ENCODE results near the gene ALKBH5. TPM values are rescaled to one million over a fixed set of nuclear protein-coding genes. Genes with fewer than 3 reads are reported as not detected.
A peak's percentile ranks its signal among the peaks of the same experiment; 100 is the strongest.

Gene ALKBH5
- total RNA-seq, 1 experiment from 2014 or later = 97.8 TPM

DNA sequence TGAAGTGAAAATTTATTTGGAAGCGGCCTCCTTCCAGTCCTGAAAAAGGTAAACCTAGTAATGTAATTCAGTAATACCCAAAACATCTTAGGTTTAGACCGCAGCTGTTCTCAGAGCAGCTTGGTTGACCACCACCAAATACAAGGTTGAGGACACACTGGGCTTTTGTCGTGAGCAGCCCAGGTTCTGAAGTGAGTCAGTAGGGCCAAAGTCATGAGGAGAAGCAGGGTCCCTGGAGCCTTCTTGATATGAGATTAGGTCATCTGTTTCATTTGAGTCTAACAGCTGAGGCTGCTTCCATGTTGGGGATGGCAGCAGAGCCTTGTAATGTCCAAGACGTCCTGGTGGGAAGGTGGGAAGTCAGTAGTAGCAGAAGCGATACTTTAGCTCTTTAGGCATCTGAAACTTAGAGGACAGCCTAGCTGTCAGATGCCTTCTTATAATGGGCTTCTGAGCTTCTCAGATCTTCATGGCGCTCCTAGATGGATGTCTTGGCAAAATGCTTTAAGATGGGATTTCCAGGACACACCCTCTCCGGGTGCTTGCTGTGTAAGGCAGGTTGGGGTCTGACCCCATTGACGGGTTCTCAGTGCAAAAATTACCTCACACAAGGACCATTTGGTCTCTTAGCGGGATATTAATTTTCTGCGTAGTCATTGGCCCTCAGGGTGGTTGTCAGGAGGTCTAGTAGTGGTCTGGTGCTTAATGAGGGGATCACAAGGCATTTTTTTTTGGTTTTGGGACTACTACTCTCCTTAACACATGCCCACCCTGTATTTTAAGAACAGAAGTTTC, 2.4 kb downstream of the ALKBH5 start:
- Histone ChIP-seq H3K9me3 (ENCODE audit: control insufficient read depth in 1 of 2, insufficient read depth in 1 of 2, low read depth in 1 of 2, low read length in 2 of 2) (no peaks in the 10 kb centered on the region), H3K27ac (ENCODE audit: low read depth, low read length) (no peak overlapping the region), H4K20me1 (ENCODE audit: insufficient read depth) (peaks cover 6% of the 10 kb centered on the region; the same call in 1 of the 2 replicates), H2AFZ (ENCODE audit: low read depth, low read length, poor library complexity, severe bottlenecking) (no peak overlapping the region), H3K9me2 (ENCODE audit: insufficient read depth) (no peaks in the 10 kb centered on the region), H3K27me3 (ENCODE audit: insufficient read depth, low read length) (no peaks in the 10 kb centered on the region), H3K79me2 (ENCODE audit: insufficient read depth, low read length) (peaks cover 69% of the 10 kb centered on the region), H3K9ac (ENCODE audit: low read length) (no peak overlapping the region; the same call in 1 of the 2 replicates), H3K4me3 (replicated peaks in 1 of 2; ENCODE audit: low read depth in 1 of 2, low read length in 2 of 2) (no peak overlapping the region), H3K4me2 (ENCODE audit: low read length) (peak overlapping the region; percentile 94), H3K4me1 (ENCODE audit: control insufficient read depth in 1 of 2, insufficient read depth in 2 of 2, low read length in 2 of 2) (peaks cover 18 to 39% of the 10 kb centered on the region in 2 experiments), H3K36me3 (ENCODE audit: control insufficient read depth in 1 of 2, insufficient read depth in 2 of 2, low read length in 2 of 2) (peaks cover 20 to 30% of the 10 kb centered on the region in 2 experiments; a peak in 3 of 4 replicates)
- intact Hi-C loops (cut with micrococcal nuclease) = no loop called here
- ChIA-PET RAD21 (ENCODE audit: low non-redundant PET in 1 of 2, low total read pairs in 2 of 2, uncharacterized antibody in 2 of 2, unreplicated experiment in 2 of 2) (no interaction called here), POLR2A (no interaction called here), CTCF (no interaction called here)
- ATAC-seq (no peak), DNase-seq (ENCODE audit: low read depth, low spot score) (no peak)
- BruUV-seq (replicated peaks) = no TSS peak
- no peak for TF ChIP-seq EGR1 (IDR thresholded peaks at IDR 0.05; ENCODE audit: low read depth)
- no peak for TF ChIP-seq POLR2A (IDR thresholded peaks at IDR 0.05; ENCODE audit: borderline replicate concordance, extremely low read depth, insufficient read depth, insufficient read length)

DNA sequence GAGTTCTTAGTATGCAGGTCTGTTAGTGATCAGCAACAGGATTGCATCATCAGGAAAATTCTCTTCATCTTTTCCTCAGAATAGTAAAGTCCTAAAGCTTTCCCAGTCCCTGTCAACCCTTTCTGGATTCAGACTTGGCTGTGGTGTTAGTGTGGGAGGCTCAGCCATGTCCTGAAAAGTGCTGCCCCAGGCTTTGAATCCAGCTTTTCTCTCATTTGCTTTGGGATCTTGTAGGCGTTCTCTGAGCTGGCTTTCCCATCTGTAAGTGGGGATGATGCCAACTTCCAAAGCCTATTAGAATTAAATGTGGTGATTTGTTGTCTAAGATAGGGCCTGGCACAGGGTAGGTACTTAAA, 3.0 kb downstream of the ALKBH5 start:
- intact Hi-C loops (cut with micrococcal nuclease) = no loop called here
- RAD21 ChIA-PET (ENCODE audit: low non-redundant PET in 1 of 2, low total read pairs in 2 of 2, uncharacterized antibody in 2 of 2, unreplicated experiment in 2 of 2) = no interaction called here
- H4K20me1 ChIP-seq (ENCODE audit: insufficient read depth) = peaks cover 8% of the 10 kb centered on the region; the same call in 1 of the 2 replicates
- no peak overlapping the region for H3K27ac ChIP-seq (ENCODE audit: low read depth, low read length)
- CTCF ChIA-PET = no interaction called here
- H3K36me3 ChIP-seq (ENCODE audit: control insufficient read depth in 1 of 2, insufficient read depth in 2 of 2, low read length in 2 of 2) = peaks cover 22 to 34% of the 10 kb centered on the region in 2 experiments; a peak in 3 of 4 replicates
- H3K27me3 ChIP-seq (ENCODE audit: insufficient read depth, low read length) = no peaks in the 10 kb centered on the region
- TF ChIP-seq POLR2AphosphoS5 (IDR thresholded peaks at IDR 0.05; ENCODE audit: low read depth, low read length) (no peak), ZFX (IDR thresholded peaks at IDR 0.05) (no peak), CBX3 (IDR thresholded peaks at IDR 0.05; ENCODE audit: low read depth) (no peak), SIN3A (IDR thresholded peaks at IDR 0.05; ENCODE audit: low read depth) (no peak), RAD21 (IDR thresholded peaks at IDR 0.05; ENCODE audit: low read depth) (no peak), SRF (IDR thresholded peaks at IDR 0.05; ENCODE audit: low read depth) (no peak), ZNF274 (IDR thresholded peaks at IDR 0.05; ENCODE audit: low read depth, low read length) (no peak), SP1 (IDR thresholded peaks at IDR 0.05; ENCODE audit: low read depth) (no peak)
- TF ChIP-seq, protein P1, sequence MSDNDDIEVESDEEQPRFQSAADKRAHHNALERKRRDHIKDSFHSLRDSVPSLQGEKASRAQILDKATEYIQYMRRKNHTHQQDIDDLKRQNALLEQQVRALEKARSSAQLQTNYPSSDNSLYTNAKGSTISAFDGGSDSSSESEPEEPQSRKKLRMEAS (IDR thresholded peaks at IDR 0.05) = no peak
- POLR2A ChIA-PET = no interaction called here
- no peak overlapping the region for H3K4me3 ChIP-seq (replicated peaks in 1 of 2; ENCODE audit: low read depth in 1 of 2, low read length in 2 of 2)
- peaks cover 18 to 36% of the 10 kb centered on the region in 2 experiments for H3K4me1 ChIP-seq (ENCODE audit: control insufficient read depth in 1 of 2, insufficient read depth in 2 of 2, low read length in 2 of 2)
- peaks cover 75% of the 10 kb centered on the region for H3K79me2 ChIP-seq (ENCODE audit: insufficient read depth, low read length)
- H3K4me2 ChIP-seq (ENCODE audit: low read length) = peak overlapping the region; percentile 94; the same call in 1 of the 2 replicates
- no peaks in the 10 kb centered on the region for H3K9me3 ChIP-seq (ENCODE audit: control insufficient read depth in 1 of 2, insufficient read depth in 1 of 2, low read depth in 1 of 2, low read length in 2 of 2)
- no peak for ATAC-seq
- no TSS peak for BruUV-seq (replicated peaks)
- H2AFZ ChIP-seq (ENCODE audit: low read depth, low read length, poor library complexity, severe bottlenecking) = no peak overlapping the region
- no peak for DNase-seq (ENCODE audit: low read depth, low spot score)
- H3K9me2 ChIP-seq (ENCODE audit: insufficient read depth) = no peaks in the 10 kb centered on the region
- no peak overlapping the region; the same call in 1 of the 2 replicates for H3K9ac ChIP-seq (ENCODE audit: low read length)
